C4-2B (cell line): ENCODE measurements around the gene CPD.

Experiments used
- ZFX ChIP-seq: fragments of 450-650 bp; IDR thresholded peaks from 2 replicates; pipeline ENCODE4 v1.6.1; 2017
- TF ChIP-seq, protein P1 (sequence below): fragments of 450-650 bp; conservative IDR thresholded peaks from 2 replicates; pipeline ENCODE4 v1.5.1; 2017; ENCODE audit warnings: mild to moderate bottlenecking

DNA sequence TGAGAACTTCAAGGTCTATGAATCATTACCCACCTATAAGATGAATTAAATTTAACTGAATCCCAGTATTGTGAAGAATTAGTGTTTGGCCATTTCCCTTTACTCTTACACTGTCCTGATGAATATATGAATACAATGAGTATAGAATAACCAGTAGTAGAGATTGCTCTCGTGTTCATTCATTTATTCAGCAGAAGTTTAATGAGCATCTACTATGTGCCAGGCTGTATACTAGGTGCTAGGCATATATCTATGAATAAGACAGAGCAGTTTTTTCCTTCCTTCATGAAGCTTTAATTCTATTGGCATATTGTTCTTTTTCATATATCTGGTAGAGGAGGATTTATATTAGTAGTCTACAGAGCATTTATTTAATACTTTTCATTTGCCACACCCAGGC, 104.4 kb downstream of the CPD start:
- TF ChIP-seq, protein P1, sequence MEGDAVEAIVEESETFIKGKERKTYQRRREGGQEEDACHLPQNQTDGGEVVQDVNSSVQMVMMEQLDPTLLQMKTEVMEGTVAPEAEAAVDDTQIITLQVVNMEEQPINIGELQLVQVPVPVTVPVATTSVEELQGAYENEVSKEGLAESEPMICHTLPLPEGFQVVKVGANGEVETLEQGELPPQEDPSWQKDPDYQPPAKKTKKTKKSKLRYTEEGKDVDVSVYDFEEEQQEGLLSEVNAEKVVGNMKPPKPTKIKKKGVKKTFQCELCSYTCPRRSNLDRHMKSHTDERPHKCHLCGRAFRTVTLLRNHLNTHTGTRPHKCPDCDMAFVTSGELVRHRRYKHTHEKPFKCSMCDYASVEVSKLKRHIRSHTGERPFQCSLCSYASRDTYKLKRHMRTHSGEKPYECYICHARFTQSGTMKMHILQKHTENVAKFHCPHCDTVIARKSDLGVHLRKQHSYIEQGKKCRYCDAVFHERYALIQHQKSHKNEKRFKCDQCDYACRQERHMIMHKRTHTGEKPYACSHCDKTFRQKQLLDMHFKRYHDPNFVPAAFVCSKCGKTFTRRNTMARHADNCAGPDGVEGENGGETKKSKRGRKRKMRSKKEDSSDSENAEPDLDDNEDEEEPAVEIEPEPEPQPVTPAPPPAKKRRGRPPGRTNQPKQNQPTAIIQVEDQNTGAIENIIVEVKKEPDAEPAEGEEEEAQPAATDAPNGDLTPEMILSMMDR = no peak
- TF ChIP-seq ZFX = no peak
